ENCODE results near the gene ATRN. TPM values are rescaled to one million over a fixed set of nuclear protein-coding genes. Genes with fewer than 3 reads are reported as not detected.
A peak's percentile ranks its signal among the peaks of the same experiment; 100 is the strongest.

ATRN gene
- total RNA-seq, 1 experiment from 2014 or later = 19.9 TPM

- TF ChIP-seq RELA (CRISPR knock-in tag; IDR thresholded peaks at IDR 0.05; ENCODE audit: borderline replicate concordance) = no peak
- TF ChIP-seq RORB (CRISPR knock-in tag; IDR thresholded peaks at IDR 0.05) = no peak
- no peak for TF ChIP-seq ELF4 (CRISPR knock-in tag; IDR thresholded peaks at IDR 0.05; ENCODE audit: low read depth)
- no peak for TF ChIP-seq OVOL2 (CRISPR knock-in tag; IDR thresholded peaks at IDR 0.05; ENCODE audit: borderline replicate concordance)
- no peak for TF ChIP-seq EMX1 (CRISPR knock-in tag; IDR thresholded peaks at IDR 0.05)
- TF ChIP-seq SP1 (CRISPR knock-in tag; conservative IDR thresholded peaks at IDR 0.05) = no peak
- TF ChIP-seq SOX15 (CRISPR knock-in tag; IDR thresholded peaks at IDR 0.05) = no peak
Measured at GRCh38 chr20:3648951-3649350, 178.1 kb downstream of the ATRN start (continued).

DNA sequence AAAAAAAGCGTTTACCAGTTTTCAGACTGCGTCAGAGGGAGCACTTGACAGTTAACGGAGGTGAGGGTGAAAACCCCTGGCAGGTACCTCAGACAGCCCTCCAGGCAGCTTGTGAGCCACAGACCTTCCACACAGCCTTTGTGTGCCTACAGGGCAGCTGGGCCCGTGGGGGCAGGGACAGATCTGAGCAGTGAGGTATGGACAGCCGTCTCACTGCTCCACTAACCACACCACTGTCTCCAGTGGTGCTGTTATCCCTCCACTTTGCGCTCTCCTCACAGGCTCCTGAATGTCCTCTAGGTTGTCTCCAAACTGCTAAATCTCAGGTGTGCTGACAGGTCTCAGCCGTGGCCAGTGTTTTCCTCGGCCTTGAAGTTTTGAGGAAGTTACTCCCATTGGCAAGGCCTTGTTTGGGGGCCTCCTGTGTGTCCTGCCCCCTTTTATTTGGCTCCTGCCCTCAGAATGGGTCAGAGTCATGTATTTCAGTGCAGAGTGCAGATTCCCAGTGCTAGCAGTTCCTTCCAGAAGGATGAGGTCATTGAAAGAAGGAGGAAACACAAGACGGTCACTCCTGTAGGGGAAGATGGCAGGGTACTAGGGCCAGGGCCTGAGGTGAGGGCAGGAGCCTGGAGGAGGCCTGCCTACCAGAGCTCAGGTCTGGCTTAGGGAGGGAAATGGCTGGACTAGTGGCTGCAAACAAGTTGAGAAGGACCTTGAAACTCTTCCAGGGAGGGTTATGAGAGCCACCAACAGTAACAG is 180.6 kb downstream of the ATRN start:
- no peak for ATAC-seq
- no peak overlapping the region for H3K4me3 Mint-ChIP-seq

More for the DNA sequence above, 180.6 kb downstream of the ATRN start:
- peak overlapping the region; percentile 78; the same call in 1 of the 2 replicates for H3K27ac Mint-ChIP-seq
- no peak for DNase-seq (ENCODE audit: low spot score)
- H3K9me3 Mint-ChIP-seq = peaks cover 8% of the 10 kb centered on the region
- H3K4me1 Mint-ChIP-seq = peaks cover 2% of the 10 kb centered on the region
- TF ChIP-seq CBFB (CRISPR knock-in tag; IDR thresholded peaks at IDR 0.05; ENCODE audit: low read depth) (no peak), ZNF281 (CRISPR knock-in tag; IDR thresholded peaks at IDR 0.05) (no peak), E2F1 (CRISPR knock-in tag; IDR thresholded peaks at IDR 0.05) (no peak), JUN (CRISPR knock-in tag; IDR thresholded peaks at IDR 0.05) (no peak), FOXP4 (CRISPR knock-in tag; IDR thresholded peaks at IDR 0.05) (no peak), ZNF396 (CRISPR knock-in tag; IDR thresholded peaks at IDR 0.05; ENCODE audit: borderline replicate concordance) (no peak), AR (CRISPR knock-in tag; IDR thresholded peaks at IDR 0.05) (no peak), ATF2 (CRISPR knock-in tag; IDR thresholded peaks at IDR 0.05; ENCODE audit: borderline replicate concordance, low read depth) (no peak), TEAD4 (CRISPR knock-in tag; IDR thresholded peaks at IDR 0.05) (no peak)
- CTCF ChIA-PET = interaction anchor here (1.5 to 2.5 kb wide), 3 partner anchors 25 to 88 kb away, joined by 4 to 10 read pairs (median 6); no protein-coding TSS in a partner anchor
- POLR2A ChIA-PET = no interaction called here
- peaks cover 4% of the 10 kb centered on the region; the same call in 1 of the 2 replicates for H3K27me3 Mint-ChIP-seq (ENCODE audit: low read depth)
- no peaks in the 10 kb centered on the region for H3K36me3 Mint-ChIP-seq
